ENCODE measurements around the gene WNT7B.

Gene WNT7B

GRCh38 chr22:45884201-45885062 is 92.5 kb downstream of the WNT7B start:
- DNase-seq = no peak

DNA sequence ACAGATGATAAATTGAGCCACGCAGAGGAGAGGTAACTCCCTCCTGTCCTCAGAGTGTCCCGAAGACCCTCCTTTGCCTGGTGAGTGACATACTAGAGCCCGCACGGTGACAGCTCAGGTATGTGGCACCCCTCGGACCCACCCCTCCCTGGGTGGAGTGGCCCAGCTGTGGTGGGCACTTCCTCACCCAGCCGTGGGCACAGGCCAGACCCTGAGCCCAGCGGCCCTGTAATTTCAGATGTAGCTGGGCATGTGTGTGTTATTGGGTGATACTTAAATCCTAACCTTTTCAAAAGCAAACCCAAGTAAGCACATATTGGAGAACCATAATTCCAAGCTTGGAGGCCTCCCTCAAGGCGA is 93.2 kb downstream of the WNT7B start:
- no peak for DNase-seq

DNA sequence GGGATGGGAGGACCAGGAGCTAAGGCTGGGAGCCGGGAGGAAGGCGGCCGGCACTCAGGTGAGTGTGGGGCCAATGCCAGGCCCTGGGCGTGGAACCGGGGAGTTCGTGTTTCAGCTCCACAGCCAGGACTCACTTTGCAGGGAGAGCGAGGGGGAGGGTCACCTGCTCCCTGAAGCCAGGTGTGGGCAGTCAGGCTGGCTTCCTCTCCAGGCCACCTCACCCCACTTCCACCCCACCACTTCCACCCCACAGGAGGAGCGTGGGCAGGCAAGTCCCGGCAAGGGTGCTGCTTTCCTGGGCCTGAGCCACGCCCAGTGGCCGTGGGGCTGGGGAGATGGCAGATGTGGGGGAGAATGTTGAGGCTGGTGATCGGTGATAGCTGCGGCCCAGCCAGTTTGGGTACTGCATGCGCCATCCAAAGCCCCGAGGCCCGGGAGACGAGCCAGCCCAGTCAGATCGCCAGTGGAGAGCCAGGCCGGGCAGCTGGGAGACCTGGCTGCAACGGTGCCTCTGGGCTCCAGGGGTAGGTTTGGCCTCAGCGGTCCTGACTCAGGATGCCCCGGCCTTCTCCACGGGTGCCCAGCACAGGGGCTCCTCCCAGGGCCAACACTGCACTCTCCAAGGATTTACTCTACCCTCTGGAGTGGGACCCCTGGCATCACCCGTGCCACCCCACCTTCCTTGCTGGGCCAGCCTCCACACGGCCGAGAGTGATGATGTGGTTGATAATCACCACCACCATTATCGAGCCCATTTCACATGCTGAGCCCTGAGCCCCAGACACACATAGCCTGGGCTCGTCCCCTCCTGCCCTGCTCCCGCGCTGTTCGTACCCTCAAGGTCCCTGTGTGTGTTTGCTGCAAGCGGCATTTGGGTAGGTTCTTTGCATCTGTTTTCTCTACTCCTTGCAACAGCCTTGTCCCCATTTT is 93.8 kb downstream of the WNT7B start:
- DNase-seq = no peak

- DNase-seq = no peak
Measured at GRCh38 chr22:45881524-45881875, 95.5 kb downstream of the WNT7B start.

DNA sequence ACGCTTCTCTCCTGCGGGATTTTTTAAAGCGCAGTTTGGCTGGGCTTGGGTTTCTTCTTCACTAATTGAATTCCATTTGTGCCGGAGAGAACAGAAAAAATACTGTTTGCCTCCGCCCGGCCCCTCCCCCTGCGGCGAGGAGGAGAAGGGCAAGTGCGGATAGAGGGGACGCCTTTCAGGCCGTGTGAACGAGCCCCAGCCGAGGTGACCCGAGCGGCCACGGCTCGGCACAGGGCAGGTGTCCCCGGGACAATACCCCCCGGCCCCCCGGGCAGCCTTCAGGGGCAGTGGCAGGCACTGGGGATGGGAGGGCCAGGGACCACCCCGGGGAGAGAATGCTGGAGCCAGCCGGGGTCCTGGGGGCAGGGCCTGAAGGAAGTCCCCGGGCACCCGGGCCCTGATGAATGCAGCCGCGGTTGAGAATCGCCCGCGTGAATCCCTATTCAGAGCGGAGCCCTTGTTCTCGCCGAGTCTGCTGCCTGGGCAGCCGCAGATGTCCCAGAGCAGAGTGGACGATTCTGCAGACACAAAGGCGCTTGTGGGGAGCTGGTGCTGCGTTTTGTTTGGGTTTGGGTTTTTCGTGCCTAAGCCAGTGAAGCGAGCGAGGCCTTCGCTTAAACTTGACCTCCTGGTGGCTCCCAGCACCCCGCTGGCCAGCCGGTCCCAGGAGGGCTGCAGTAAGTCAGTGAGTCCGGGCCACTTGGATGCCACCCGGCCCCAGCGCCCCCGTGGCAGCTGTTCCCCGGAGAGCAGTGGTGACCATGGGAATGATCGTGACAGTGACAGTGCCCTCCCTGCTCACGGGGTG is 96.0 kb downstream of the WNT7B start:
- no peak for DNase-seq

- no peak for DNase-seq
Measured at GRCh38 chr22:45880091-45880715, 96.8 kb downstream of the WNT7B start.

- no peak for DNase-seq
Measured at GRCh38 chr22:45879552-45879949, 97.4 kb downstream of the WNT7B start.

DNA sequence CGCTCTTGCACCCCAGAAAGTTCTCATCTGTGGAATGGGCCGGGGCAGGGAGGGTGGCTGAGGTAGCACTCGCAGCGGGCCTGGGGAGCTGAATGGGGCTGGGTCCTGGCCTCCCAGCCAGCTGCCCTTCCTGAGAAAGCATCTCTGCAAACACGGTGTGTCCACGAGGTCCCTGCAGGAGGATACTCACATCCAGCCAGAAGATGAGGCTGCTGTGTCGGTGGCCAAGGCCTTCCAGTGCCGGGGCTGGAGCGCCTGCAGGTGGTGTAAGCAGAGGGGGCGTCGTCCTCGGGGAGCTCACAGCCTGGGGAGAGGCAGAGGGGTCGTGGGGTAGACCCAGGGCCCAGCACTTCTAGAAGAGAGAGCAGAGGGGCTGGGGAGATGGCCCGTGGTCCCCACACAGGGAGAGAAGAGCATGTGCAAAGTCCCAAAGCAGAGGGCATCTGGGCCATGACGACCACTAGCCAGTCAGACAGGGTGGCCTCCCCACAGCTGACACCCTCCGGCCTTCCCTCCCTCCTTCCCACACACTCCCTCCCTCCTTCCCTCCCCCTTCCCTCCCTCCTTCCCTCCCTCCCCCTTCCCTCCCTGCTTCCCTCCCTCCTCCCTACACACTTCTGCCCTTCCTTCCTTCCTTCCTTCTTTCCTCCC is 97.9 kb downstream of the WNT7B start:
- no peak for DNase-seq

- DNase-seq = no peak
Measured at GRCh38 chr22:45878051-45878781, 98.7 kb downstream of the WNT7B start.

DNA sequence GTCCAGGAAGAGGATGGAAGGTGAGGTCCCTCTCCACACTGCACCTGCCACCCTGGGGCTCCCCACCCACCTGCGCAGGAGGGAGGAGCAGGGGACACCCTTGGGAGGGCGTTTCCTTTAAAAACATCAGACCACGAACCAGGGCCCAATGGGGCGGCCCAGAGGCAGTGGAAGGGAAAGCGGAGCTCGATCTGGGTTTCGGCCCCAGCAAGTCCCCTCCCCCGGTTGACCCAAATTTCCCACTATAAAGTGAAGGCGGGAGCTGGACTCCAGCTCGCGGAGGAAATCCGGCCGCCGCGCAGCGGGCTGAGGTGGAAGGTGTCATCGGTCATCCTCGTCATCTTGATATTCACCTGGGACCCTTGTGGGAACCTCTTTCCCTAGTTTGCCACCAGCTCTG is 99.3 kb downstream of the WNT7B start:
- no peak for DNase-seq

- no peak for DNase-seq
Measured at GRCh38 chr22:45877036-45877380, 100.0 kb downstream of the WNT7B start.

- no peak for DNase-seq
Measured at GRCh38 chr22:45876136-45877035, 100.6 kb downstream of the WNT7B start.

- DNase-seq = no peak
Measured at GRCh38 chr22:45872659-45873263, 104.2 kb downstream of the WNT7B start.

GRCh38 chr22:45871721-45872120 is 105.2 kb downstream of the WNT7B start:
- no peak for DNase-seq
